CD8-positive, alpha-beta memory T cell (primary cell): ENCODE measurements around the gene GMFB. TPM values are rescaled to one million over a fixed set of nuclear protein-coding genes. Genes with fewer than 3 reads are reported as not detected.

Experiments
- CTCF ChIA-PET: fragments of 350-600 bp; sonication (Branson Sonifier 250); formaldehyde crosslinking; loops from one replicate; lab custom pipeline; 2021; ENCODE audit warnings: antibody characterized with exemption; lab: Charles Lee
- POLR2A ChIA-PET: fragments of 350-600 bp; sonication (Branson Sonifier 250); formaldehyde crosslinking; loops from one replicate; lab custom pipeline; 2021; ENCODE audit warnings: antibody characterized with exemption; lab: Charles Lee
- DNase-seq, 5 donors: peaks; one replicate each; pipeline versions ENCODE4 v3.0.0 to v3.0.0-alpha.2; 2020 to 2022; ENCODE audit warnings: mixed read lengths in 1 of 5
- H3K27ac ChIP-seq: one replicate; pipeline ENCODE4 v1.7.0; 2013; ENCODE audit warnings: low read depth, mild to moderate bottlenecking, low read length, moderate library complexity
- H3K27me3 ChIP-seq: 2 replicates; pipeline ENCODE4 v1.7.0; 2013; ENCODE audit warnings: low read length, mild to moderate bottlenecking; ENCODE audit not compliant: insufficient read depth, poor library complexity, severe bottlenecking
- H3K36me3 ChIP-seq: 2 replicates; pipeline ENCODE4 v1.7.0; 2013; ENCODE audit warnings: mild to moderate bottlenecking, low read length, moderate library complexity; ENCODE audit not compliant: insufficient read depth
- H3K4me1 ChIP-seq: 2 replicates; pipeline ENCODE4 v1.7.0; 2013; ENCODE audit warnings: mild to moderate bottlenecking, low read length, moderate library complexity; ENCODE audit not compliant: insufficient read depth
- H3K4me3 ChIP-seq: 2 replicates; pipeline ENCODE4 v1.7.0; 2013; ENCODE audit warnings: mild to moderate bottlenecking, low read length
- H3K9me3 ChIP-seq: 2 replicates; pipeline ENCODE4 v1.7.0; 2013; ENCODE audit warnings: mild to moderate bottlenecking, low read length
- H3K27ac Mint-ChIP-seq, 8 donors: one replicate each; pipeline ENCODE4 v1.8.0; 2020 to 2021; ENCODE audit warnings: mixed read lengths in 8 of 8, mild to moderate bottlenecking in 6 of 8, inconsistent platforms in 3 of 8, moderate library complexity in 3 of 8
- H3K27me3 Mint-ChIP-seq, 2 donors: one replicate each; pipeline ENCODE4 v1.8.0; 2020 to 2021; ENCODE audit warnings: mixed read lengths in 2 of 2, mild to moderate bottlenecking in 1 of 2, moderate library complexity in 1 of 2
- H3K36me3 Mint-ChIP-seq, 3 donors: one replicate each; pipeline ENCODE4 v1.8.0; 2020 to 2021; ENCODE audit warnings: mixed read lengths in 3 of 3, inconsistent platforms in 1 of 3, mild to moderate bottlenecking in 1 of 3
- H3K4me1 Mint-ChIP-seq, 3 donors: one replicate each; pipeline ENCODE4 v1.8.0; 2020 to 2021; ENCODE audit warnings: mixed read lengths in 3 of 3, inconsistent platforms in 1 of 3, mild to moderate bottlenecking in 1 of 3
- H3K4me3 Mint-ChIP-seq, 7 donors: one replicate each; pipeline ENCODE4 v1.8.0; 2020 to 2021; ENCODE audit warnings: mixed read lengths in 7 of 7, mild to moderate bottlenecking in 6 of 7, moderate library complexity in 4 of 7, inconsistent platforms in 2 of 7
- H3K9me3 Mint-ChIP-seq, 5 donors: one replicate each; pipeline ENCODE4 v1.8.0; 2020 to 2022; ENCODE audit warnings: mixed read lengths in 5 of 5, mild to moderate bottlenecking in 3 of 5, moderate library complexity in 2 of 5, inconsistent platforms in 1 of 5
- polyA plus RNA-seq: library from polyadenylated mRNA; unstranded; fragments of 300-500 nt; fragmentation: Illumina TruSeq; gene quantifications from one replicate; pipeline ENCODE4 v1.2.3, GENCODE V29; 2021
- total RNA-seq, 2 experiments: library from RNA; stranded (reverse); gene quantifications; one replicate each; pipeline ENCODE4 v1.2.3, GENCODE V29; 2021

The GMFB gene
- total and polyA plus RNA-seq, 3 experiments from 2014 or later: 18.2 to 61.3 (median 56.4) TPM

- ChIA-PET POLR2A (interaction anchor here (0.7 kb wide), 1 partner anchor 1560 kb away, joined by 7 read pairs; no protein-coding TSS in a partner anchor), CTCF (interaction anchor here (1.6 kb wide), 1 partner anchor 13 kb away, joined by 4 read pairs; no protein-coding TSS in a partner anchor)
- Mint-ChIP-seq H3K4me3 (no peak overlapping the region), H3K9me3 (no peaks in the 10 kb centered on the region), H3K27me3 (peaks cover 14 to 42% of the 10 kb centered on the region in 2 donors), H3K27ac (no peak overlapping the region), H3K4me1 (no peaks in the 10 kb centered on the region), H3K36me3 (peaks cover 0 to 6% (median 0%) of the 10 kb centered on the region in 3 donors)
- Histone ChIP-seq H3K9me3 (no peaks in the 10 kb centered on the region), H3K27me3 (no peaks in the 10 kb centered on the region), H3K4me1 (no peaks in the 10 kb centered on the region), H3K4me3 (no peak overlapping the region), H3K27ac (no peak overlapping the region), H3K36me3 (no peaks in the 10 kb centered on the region)
- DNase-seq: no peak
Measured at GRCh38 chr14:54501480-54501879, 12.7 kb upstream of the GMFB start.

GRCh38 chr14:54500744-54501143 lies 12.0 kb upstream of the GMFB start:
- POLR2A ChIA-PET: no interaction called here
- Mint-ChIP-seq H3K4me3 (no peak overlapping the region), H3K36me3 (peaks cover 0 to 6% (median 0%) of the 10 kb centered on the region in 3 donors), H3K4me1 (peaks cover 0 to 3% (median 0%) of the 10 kb centered on the region in 3 donors), H3K9me3 (no peaks in the 10 kb centered on the region), H3K27ac (no peak overlapping the region), H3K27me3 (peaks cover 14 to 42% of the 10 kb centered on the region in 2 donors)
- H3K36me3 ChIP-seq: no peaks in the 10 kb centered on the region
- no peak for DNase-seq
- H3K9me3 ChIP-seq: no peaks in the 10 kb centered on the region
- no peak overlapping the region for H3K27ac ChIP-seq
- H3K4me3 ChIP-seq: no peak overlapping the region
- CTCF ChIA-PET: interaction anchor here (1.0 to 1.6 kb wide), 2 partner anchors 8 to 13 kb away, joined by 3 to 4 read pairs; no protein-coding TSS in a partner anchor
- no peaks in the 10 kb centered on the region for H3K27me3 ChIP-seq
- H3K4me1 ChIP-seq: no peaks in the 10 kb centered on the region

GRCh38 chr14:54498579-54498978 lies 9.8 kb upstream of the GMFB start:
- no peaks in the 10 kb centered on the region for H3K9me3 Mint-ChIP-seq
- Histone ChIP-seq H3K27me3 (no peaks in the 10 kb centered on the region), H3K9me3 (no peaks in the 10 kb centered on the region), H3K27ac (no peak overlapping the region), H3K4me1 (no peaks in the 10 kb centered on the region), H3K36me3 (no peaks in the 10 kb centered on the region), H3K4me3 (no peak overlapping the region)
- peaks cover 14 to 42% of the 10 kb centered on the region in 2 donors for H3K27me3 Mint-ChIP-seq
- DNase-seq: no peak
- H3K4me3 Mint-ChIP-seq: no peak overlapping the region
- ChIA-PET POLR2A (no interaction called here), CTCF (no interaction called here)
- peaks cover 0 to 6% (median 0%) of the 10 kb centered on the region in 3 donors for H3K36me3 Mint-ChIP-seq
- H3K27ac Mint-ChIP-seq: no peak overlapping the region
- H3K4me1 Mint-ChIP-seq: peaks cover 0 to 3% (median 0%) of the 10 kb centered on the region in 3 donors

GRCh38 chr14:54498095-54498531 lies 9.3 kb upstream of the GMFB start:
- Histone ChIP-seq H3K27ac (no peak overlapping the region), H3K36me3 (no peaks in the 10 kb centered on the region), H3K4me1 (no peaks in the 10 kb centered on the region), H3K9me3 (no peaks in the 10 kb centered on the region), H3K4me3 (no peak overlapping the region), H3K27me3 (no peaks in the 10 kb centered on the region)
- ChIA-PET POLR2A (no interaction called here), CTCF (no interaction called here)
- Mint-ChIP-seq H3K36me3 (peaks cover 0 to 6% (median 0%) of the 10 kb centered on the region in 3 donors), H3K9me3 (no peaks in the 10 kb centered on the region), H3K4me3 (no peak overlapping the region), H3K27ac (no peak overlapping the region), H3K4me1 (peaks cover 0 to 3% (median 0%) of the 10 kb centered on the region in 3 donors), H3K27me3 (peaks cover 14 to 42% of the 10 kb centered on the region in 2 donors)
- DNase-seq: no peak

GRCh38 chr14:54497224-54497623 lies 8.4 kb upstream of the GMFB start:
- no peaks in the 10 kb centered on the region for H3K9me3 ChIP-seq
- no peaks in the 10 kb centered on the region for H3K4me1 ChIP-seq
- Mint-ChIP-seq H3K4me1 (peaks cover 0 to 6% (median 0%) of the 10 kb centered on the region in 3 donors), H3K27ac (no peak overlapping the region), H3K9me3 (no peaks in the 10 kb centered on the region), H3K36me3 (peaks cover 0 to 6% (median 0%) of the 10 kb centered on the region in 3 donors), H3K4me3 (no peak overlapping the region), H3K27me3 (peaks cover 14 to 37% of the 10 kb centered on the region in 2 donors)
- H3K27ac ChIP-seq: no peak overlapping the region
- H3K27me3 ChIP-seq: no peaks in the 10 kb centered on the region
- no peak for DNase-seq
- ChIA-PET POLR2A (interaction anchor here (1.2 kb wide), 1 partner anchor 9 kb away, joined by 7 read pairs; the partner anchor contains the start of gene GMFB), CTCF (no interaction called here)
- no peaks in the 10 kb centered on the region for H3K36me3 ChIP-seq
- H3K4me3 ChIP-seq: no peak overlapping the region

GRCh38 chr14:54493293-54493692 lies 4.5 kb upstream of the GMFB start:
- peaks cover 9 to 10% of the 10 kb centered on the region in 2 donors for H3K27me3 Mint-ChIP-seq
- peaks cover 0 to 7% (median 5%) of the 10 kb centered on the region in 3 donors for H3K36me3 Mint-ChIP-seq
- H3K9me3 Mint-ChIP-seq: peaks cover 0 to 5% (median 0%) of the 10 kb centered on the region in 5 donors
- Histone ChIP-seq H3K9me3 (no peaks in the 10 kb centered on the region), H3K36me3 (no peaks in the 10 kb centered on the region), H3K4me1 (peaks cover 14% of the 10 kb centered on the region), H3K4me3 (no peak overlapping the region), H3K27me3 (no peaks in the 10 kb centered on the region), H3K27ac (no peak overlapping the region)
- CTCF ChIA-PET: interaction anchor here (3.5 kb wide), 1 partner anchor 16 kb away, joined by 12 read pairs; the partner anchor contains the start of gene CGRRF1
- H3K4me3 Mint-ChIP-seq: peak overlapping the region in 1 of 7 donors; percentile 45
- POLR2A ChIA-PET: no interaction called here
- peaks cover 10 to 30% (median 14%) of the 10 kb centered on the region in 3 donors for H3K4me1 Mint-ChIP-seq
- peak overlapping the region in 2 of 8 donors; percentile 60 to 78 for H3K27ac Mint-ChIP-seq
- no peak for DNase-seq

GRCh38 chr14:54490445-54491175 lies 1.8 kb upstream of the GMFB start:
- Mint-ChIP-seq H3K4me1 (peaks cover 29 to 53% (median 40%) of the 10 kb centered on the region in 3 donors), H3K36me3 (peaks cover 0 to 11% (median 0%) of the 10 kb centered on the region in 3 donors), H3K9me3 (peaks cover 0 to 5% (median 0%) of the 10 kb centered on the region in 5 donors), H3K27ac (peak overlapping the region; percentile 11 to 96 (median 59)), H3K27me3 (peaks cover 0 to 7% of the 10 kb centered on the region in 2 donors), H3K4me3 (peak overlapping the region in 5 of 7 donors; percentile 15 to 94 (median 39))
- Histone ChIP-seq H3K9me3 (no peaks in the 10 kb centered on the region), H3K27ac (no peak overlapping the region), H3K36me3 (no peaks in the 10 kb centered on the region), H3K4me3 (peak overlapping the region; percentile 69), H3K4me1 (peaks cover 32% of the 10 kb centered on the region), H3K27me3 (no peaks in the 10 kb centered on the region)
- ChIA-PET CTCF (interaction anchor here (4.3 kb wide), 1 partner anchor 18 kb away, joined by 44 read pairs; the partner anchor contains the start of gene CGRRF1), POLR2A (no interaction called here)
- no peak for DNase-seq
